ENCODE results near the gene MYO5A. TPM values are rescaled to one million over a fixed set of nuclear protein-coding genes. Genes with fewer than 3 reads are reported as not detected.

Gene MYO5A
- total RNA-seq, 1 experiment from 2014 or later, result 17.6 TPM

DNA sequence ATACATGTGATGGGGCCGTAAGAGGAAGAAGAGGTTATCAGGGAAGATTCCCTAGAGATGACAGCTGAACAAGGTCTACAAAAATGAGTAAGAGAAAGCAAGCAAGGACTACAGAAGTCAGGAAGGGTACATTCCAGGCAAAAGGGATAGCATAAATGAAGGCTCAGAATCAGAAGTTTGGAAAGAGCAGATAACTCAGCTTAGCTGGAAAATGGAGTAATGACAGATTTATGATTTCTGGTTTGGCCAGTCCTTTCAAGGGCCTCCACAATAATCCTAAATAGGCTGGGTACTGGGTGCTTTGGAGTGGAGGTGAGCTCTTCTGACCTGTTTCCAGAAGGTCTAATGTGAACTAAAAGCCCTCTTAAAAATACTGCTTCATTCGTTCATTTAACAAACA is 110.7 kb downstream of the MYO5A start:
- ChIA-PET POLR2A (no interaction called here), RAD21 (ENCODE audit: low non-redundant PET in 1 of 2, low total read pairs in 2 of 2, uncharacterized antibody in 2 of 2, unreplicated experiment in 2 of 2) (no interaction called here), CTCF (no interaction called here)
- no peaks in the 10 kb centered on the region for H3K9me2 ChIP-seq (ENCODE audit: insufficient read depth)
- no peak for TF ChIP-seq EZH2phosphoT487 (IDR thresholded peaks at IDR 0.05; ENCODE audit: borderline replicate concordance)
- TF ChIP-seq RAD21 (IDR thresholded peaks at IDR 0.05; ENCODE audit: low read depth), result no peak
- no peak for TF ChIP-seq JUND (IDR thresholded peaks at IDR 0.05)
- TF ChIP-seq ZFX (IDR thresholded peaks at IDR 0.05), result no peak
- TF ChIP-seq TCF7L2 (IDR thresholded peaks at IDR 0.05; ENCODE audit: borderline replicate concordance, extremely low read depth, insufficient read depth, insufficient read length), result no peak
- TF ChIP-seq ZNF274 (IDR thresholded peaks at IDR 0.05; ENCODE audit: low read depth, low read length), result no peak
- TF ChIP-seq YY1 (IDR thresholded peaks at IDR 0.05; ENCODE audit: extremely low read depth, insufficient replicate concordance, low read depth, low read length), result no peak
- TF ChIP-seq SRF (IDR thresholded peaks at IDR 0.05; ENCODE audit: low read depth), result no peak
- no peak for TF ChIP-seq EZH2 (IDR thresholded peaks at IDR 0.05)
- TF ChIP-seq SP1 (IDR thresholded peaks at IDR 0.05; ENCODE audit: low read depth), result no peak
- TF ChIP-seq, protein P1, sequence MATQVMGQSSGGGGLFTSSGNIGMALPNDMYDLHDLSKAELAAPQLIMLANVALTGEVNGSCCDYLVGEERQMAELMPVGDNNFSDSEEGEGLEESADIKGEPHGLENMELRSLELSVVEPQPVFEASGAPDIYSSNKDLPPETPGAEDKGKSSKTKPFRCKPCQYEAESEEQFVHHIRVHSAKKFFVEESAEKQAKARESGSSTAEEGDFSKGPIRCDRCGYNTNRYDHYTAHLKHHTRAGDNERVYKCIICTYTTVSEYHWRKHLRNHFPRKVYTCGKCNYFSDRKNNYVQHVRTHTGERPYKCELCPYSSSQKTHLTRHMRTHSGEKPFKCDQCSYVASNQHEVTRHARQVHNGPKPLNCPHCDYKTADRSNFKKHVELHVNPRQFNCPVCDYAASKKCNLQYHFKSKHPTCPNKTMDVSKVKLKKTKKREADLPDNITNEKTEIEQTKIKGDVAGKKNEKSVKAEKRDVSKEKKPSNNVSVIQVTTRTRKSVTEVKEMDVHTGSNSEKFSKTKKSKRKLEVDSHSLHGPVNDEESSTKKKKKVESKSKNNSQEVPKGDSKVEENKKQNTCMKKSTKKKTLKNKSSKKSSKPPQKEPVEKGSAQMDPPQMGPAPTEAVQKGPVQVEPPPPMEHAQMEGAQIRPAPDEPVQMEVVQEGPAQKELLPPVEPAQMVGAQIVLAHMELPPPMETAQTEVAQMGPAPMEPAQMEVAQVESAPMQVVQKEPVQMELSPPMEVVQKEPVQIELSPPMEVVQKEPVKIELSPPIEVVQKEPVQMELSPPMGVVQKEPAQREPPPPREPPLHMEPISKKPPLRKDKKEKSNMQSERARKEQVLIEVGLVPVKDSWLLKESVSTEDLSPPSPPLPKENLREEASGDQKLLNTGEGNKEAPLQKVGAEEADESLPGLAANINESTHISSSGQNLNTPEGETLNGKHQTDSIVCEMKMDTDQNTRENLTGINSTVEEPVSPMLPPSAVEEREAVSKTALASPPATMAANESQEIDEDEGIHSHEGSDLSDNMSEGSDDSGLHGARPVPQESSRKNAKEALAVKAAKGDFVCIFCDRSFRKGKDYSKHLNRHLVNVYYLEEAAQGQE (IDR thresholded peaks at IDR 0.05; ENCODE audit: low read depth), result no peak
- no peak overlapping the region for H2AFZ ChIP-seq (ENCODE audit: low read depth, low read length, poor library complexity, severe bottlenecking)
- H3K4me3 ChIP-seq (replicated peaks in 1 of 2; ENCODE audit: low read depth in 1 of 2, low read length in 2 of 2), result no peak overlapping the region
- H3K79me2 ChIP-seq (ENCODE audit: insufficient read depth, low read length), result no peaks in the 10 kb centered on the region
- no peaks in the 10 kb centered on the region for H3K9me3 ChIP-seq (ENCODE audit: control insufficient read depth in 1 of 2, insufficient read depth in 1 of 2, low read depth in 1 of 2, low read length in 2 of 2)
- H4K20me1 ChIP-seq (ENCODE audit: insufficient read depth), result no peaks in the 10 kb centered on the region
- BruUV-seq (replicated peaks), result no TSS peak
- ATAC-seq (no peak), DNase-seq (ENCODE audit: low read depth, low spot score) (no peak)
- H3K4me1 ChIP-seq (ENCODE audit: control insufficient read depth in 1 of 2, insufficient read depth in 2 of 2, low read length in 2 of 2), result no peaks in the 10 kb centered on the region
- H3K36me3 ChIP-seq (ENCODE audit: control insufficient read depth in 1 of 2, insufficient read depth in 2 of 2, low read length in 2 of 2), result no peaks in the 10 kb centered on the region
- H3K9ac ChIP-seq (ENCODE audit: low read length), result no peak overlapping the region
- H3K27ac ChIP-seq (ENCODE audit: low read depth, low read length), result no peak overlapping the region
- intact Hi-C loops (cut with micrococcal nuclease), result no loop called here
- no peak overlapping the region for H3K4me2 ChIP-seq (ENCODE audit: low read length)
- H3K27me3 ChIP-seq (ENCODE audit: insufficient read depth, low read length), result no peaks in the 10 kb centered on the region

All from HCT116 (cell line).